HL-60/S4 treated with retinoic acid at 250 ng/mL for 4 days and 3 days (cell line): ENCODE data around the gene CEACAM18.

Experiments used
- in situ Hi-C: fragments of 300-500 bp; cut with MboI; formaldehyde crosslinking; loops from 2 replicates; pipeline ENCODE4 v1.7.0; 2022; ENCODE audit warnings: low sequenced_read_pairs

CEACAM18 gene

GRCh38 chr19:51524666-51525264 is 46.4 kb downstream of the CEACAM18 start:
- in situ Hi-C loops: no loop called here

DNA sequence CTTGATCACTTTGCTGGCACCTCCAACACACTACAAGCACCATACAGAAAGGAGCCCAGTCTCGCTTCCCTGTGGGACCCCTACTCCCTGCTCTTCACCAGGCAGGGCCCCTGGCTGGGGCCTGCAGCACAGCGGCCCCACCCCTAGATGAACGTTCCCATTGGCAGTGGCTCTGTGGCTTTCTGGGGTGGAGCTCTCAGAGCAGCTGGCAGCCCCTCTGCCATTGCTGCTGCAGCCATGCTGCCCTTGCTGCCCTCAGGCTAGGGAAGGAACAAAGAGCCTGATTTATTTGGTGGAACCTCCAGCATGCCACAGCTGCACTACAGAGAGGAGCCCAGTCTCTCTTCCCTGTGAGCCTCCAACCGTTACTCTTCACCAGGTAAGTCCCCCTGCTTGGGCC is 47.3 kb downstream of the CEACAM18 start:
- in situ Hi-C loops: no loop called here

DNA sequence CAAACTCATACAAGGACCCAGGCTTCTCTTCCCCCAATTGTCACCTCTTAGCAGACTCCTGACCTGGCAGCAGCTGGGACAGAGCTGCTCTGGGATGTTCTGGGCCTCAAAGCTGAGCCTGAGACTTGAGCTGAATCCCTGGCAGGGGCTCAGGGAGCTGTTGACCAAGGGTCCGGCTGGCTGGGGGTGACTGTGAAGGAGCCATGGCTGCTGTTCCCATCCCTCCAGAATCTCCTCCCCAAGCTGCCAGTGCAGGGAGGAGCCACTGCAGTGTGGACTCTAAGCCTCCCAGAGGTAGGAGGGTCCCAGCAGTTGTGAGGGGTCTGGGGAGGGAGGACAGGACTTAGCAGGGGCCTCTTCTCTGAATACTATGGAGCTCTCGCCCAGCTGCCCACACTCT is 51.0 kb downstream of the CEACAM18 start:
- in situ Hi-C loops: no loop called here

GRCh38 chr19:51530616-51531015 is 52.3 kb downstream of the CEACAM18 start:
- in situ Hi-C loops: no loop called here

DNA sequence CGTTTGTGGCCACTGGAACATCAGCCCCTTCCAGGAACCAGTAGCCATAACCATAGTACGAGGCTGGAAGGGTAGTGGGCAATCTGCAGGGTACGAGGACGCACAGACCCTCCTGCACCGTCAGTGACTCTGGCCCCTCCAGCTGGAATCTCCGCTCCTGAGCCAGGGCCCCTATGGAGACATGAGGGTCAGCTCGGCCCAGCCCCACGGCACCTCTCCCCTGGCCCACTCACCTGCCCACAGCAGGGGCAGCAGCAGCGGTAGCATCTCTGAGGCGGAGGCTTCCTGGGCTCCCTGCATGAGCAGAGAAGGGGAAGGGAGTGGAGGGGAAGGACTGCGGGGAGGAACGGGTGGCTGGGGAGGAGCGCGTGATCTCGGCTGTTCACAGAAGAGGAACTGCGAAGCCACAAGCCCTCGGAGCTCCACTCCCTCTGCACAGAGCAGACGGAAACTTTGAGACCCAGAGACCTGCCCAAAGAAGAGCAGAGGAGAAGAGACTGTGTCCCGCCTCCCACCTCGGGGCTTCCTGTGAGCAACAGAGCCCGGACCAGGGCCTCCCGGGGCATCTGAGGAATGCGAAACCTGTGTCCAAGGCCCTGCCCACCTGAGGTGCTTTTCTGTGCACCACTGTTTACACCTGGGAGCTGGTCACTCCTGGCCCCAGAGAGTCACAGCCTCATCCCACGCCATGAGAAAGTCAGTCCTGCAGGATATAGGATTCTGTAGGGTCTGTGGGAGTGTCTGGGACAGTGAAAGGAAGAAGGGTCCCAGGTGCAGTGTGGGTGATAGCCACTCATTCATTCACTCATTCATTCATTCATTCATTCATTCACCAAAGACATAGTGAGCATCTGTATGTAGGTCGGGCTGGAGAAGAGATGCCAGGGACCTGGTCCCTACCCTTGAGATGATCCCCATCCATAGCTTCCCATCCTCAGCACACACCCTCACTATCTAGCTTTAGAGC is 53.3 kb downstream of the CEACAM18 start, which contains the start of gene SIGLEC6:
Gene SIGLEC6 (minus strand): TSS at position 322 of the 967 bp plus-strand sequence. CDS start 22 bp downstream, at position 300.
- in situ Hi-C loops: no loop called here

DNA sequence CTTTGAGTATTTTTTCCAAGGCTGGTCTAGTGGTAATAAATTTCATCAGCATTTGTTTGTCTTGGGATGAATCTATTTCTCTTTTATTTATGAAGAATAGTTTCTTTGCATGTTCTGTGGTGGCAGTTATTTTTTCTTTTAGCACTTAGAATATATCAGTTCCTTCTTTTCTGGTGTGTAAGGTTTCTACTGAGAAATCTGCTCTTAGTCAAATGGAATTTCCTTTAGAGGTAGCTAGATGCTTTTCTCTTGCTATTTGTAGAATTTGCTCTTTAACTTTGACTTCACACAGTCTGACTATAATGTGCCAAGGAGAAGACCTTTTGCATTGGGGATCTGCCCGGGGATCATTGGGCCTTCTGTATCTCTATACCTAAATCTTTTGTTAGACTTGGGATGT is 57.2 kb downstream of the CEACAM18 start:
- in situ Hi-C loops: no loop called here

DNA sequence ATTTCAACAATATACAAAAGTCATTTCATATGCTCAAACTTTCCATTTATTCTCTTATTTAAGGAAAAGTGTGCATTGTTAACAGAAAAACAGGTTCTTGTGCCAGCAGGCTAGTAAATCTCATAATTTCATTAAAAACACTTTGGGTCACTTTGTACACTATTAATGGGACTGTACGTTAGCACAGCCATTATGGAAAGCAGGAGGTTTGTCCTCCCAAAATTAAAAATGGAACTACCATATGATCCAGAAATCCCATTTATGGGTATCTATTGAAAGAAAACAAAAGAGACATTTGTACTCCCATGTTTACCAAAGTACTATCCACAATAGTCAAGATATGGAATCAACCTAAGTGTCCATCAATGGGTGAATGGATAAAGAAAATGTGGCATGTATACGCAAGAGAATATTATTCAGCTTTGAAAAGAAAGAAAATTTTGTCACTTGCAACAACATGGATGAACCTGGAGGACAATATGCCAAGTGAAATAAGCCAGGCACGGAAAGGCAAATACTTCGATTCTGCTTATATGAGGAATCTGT is 61.6 kb downstream of the CEACAM18 start:
- in situ Hi-C loops: no loop called here
